Aorta (tissue), 5 donors: ENCODE data around the gene LSM6. TPM values are rescaled to one million over a fixed set of nuclear protein-coding genes. Genes with fewer than 3 reads are reported as not detected.

Experiments
- ATAC-seq: fragments of 200-7000 bp; cut with Tn5 transposase; one replicate; pipeline ENCODE4 v1.9.1; 2022; ENCODE audit warnings: moderate library complexity; ENCODE audit not compliant: low FRiP score
- DNase-seq, 2 donors: peaks; one replicate each; pipeline ENCODE4 v3.0.0-alpha.2; 2020
- H3K27ac ChIP-seq, 2 donors: one replicate each; pipeline ENCODE4 v1.5.1; 2013; ENCODE audit warnings: low read length in 2 of 2, mild to moderate bottlenecking in 2 of 2, moderate library complexity in 2 of 2, control low read depth in 1 of 2, inconsistent platforms in 1 of 2, low read depth in 1 of 2
- H3K27me3 ChIP-seq, 2 donors: one replicate each; pipeline ENCODE4 v1.6.1; 2013; ENCODE audit warnings: control low read depth in 1 of 2, low read length in 1 of 2, mild to moderate bottlenecking in 1 of 2, moderate library complexity in 1 of 2; ENCODE audit not compliant: insufficient read depth in 2 of 2, control insufficient read depth in 1 of 2
- H3K36me3 ChIP-seq, 2 donors: one replicate each; pipeline ENCODE4 v1.6.1; 2013; ENCODE audit warnings: control low read depth in 1 of 2, low read length in 1 of 2, mild to moderate bottlenecking in 1 of 2; ENCODE audit not compliant: insufficient read depth in 2 of 2, control insufficient read depth in 1 of 2
- H3K4me1 ChIP-seq, 2 donors: one replicate each; pipeline ENCODE4 v1.6.1; 2013; ENCODE audit warnings: low read length in 2 of 2, control low read depth in 1 of 2, mild to moderate bottlenecking in 1 of 2, moderate library complexity in 1 of 2; ENCODE audit not compliant: insufficient read depth in 2 of 2, control insufficient read depth in 1 of 2
- H3K4me3 ChIP-seq, 2 donors: one replicate each; pipeline ENCODE4 v1.5.1; 2013; ENCODE audit warnings: low read length in 2 of 2, control low read depth in 1 of 2, mild to moderate bottlenecking in 1 of 2
- H3K9me3 ChIP-seq: one replicate; pipeline ENCODE4 v1.6.1; 2013; ENCODE audit warnings: mild to moderate bottlenecking, low read length; ENCODE audit not compliant: control insufficient read depth
- WGBS, 2 donors: extraction: QIAGEN DNeasy Blood & Tissue Kit; methylation state at CpG; one replicate each; pipeline ENCODE4 v1.1.7; 2013; 5-methylcytosine and 5-hydroxymethylcytosine counted together
- intact Hi-C, 2 donors: fragments of 100-400 bp; cut with DNase I; formaldehyde crosslinking; loops; one replicate each; pipeline versions ENCODE4 v1.14.2 to v1.15.0; 2022
- polyA plus RNA-seq, 2 donors: library from polyadenylated mRNA; stranded (reverse); fragments of 200-250 nt; gene quantifications; one replicate each; pipeline ENCODE4 v1.2.3, GENCODE V29; 2013
- total RNA-seq, 2 donors: library from RNA; stranded (reverse); fragmentation: NEBNext Ultra II Directional; extraction: Animal tissue kit (Norgen Biotek cat#: 25700); gene quantifications; one replicate each; pipeline ENCODE4 v1.2.1, GENCODE V29; 2021
- donor health status: healthy with polysubstance abuse.
- donor health status: Bipolar disorder and iron deficiency.
- donor health status: DM: no; HTN: no; CAD: no.
- donor health status: DM: no; HTN: no; CAD: no.
- donor health status: DM: yes; HTN: yes; CAD: no.

LSM6 gene
- total and polyA plus RNA-seq, 4 donors = 19.9 to 35.1 (median 28.0) TPM

- Histone ChIP-seq H3K9me3 (no peaks in the 10 kb centered on the region), H3K27ac (no peak overlapping the region), H3K4me1 (no peaks in the 10 kb centered on the region), H3K27me3 (no peaks in the 10 kb centered on the region), H3K36me3 (peaks cover 0 to 3% of the 10 kb centered on the region in 2 donors), H3K4me3 (no peak overlapping the region)
- intact Hi-C loops = no loop called here
- DNase-seq (no peak), ATAC-seq (no peak)
Observed at GRCh38 chr4:146194212-146194611, 18.7 kb downstream of the LSM6 start.

- Histone ChIP-seq H3K9me3 (peaks cover 2% of the 10 kb centered on the region), H3K27ac (no peak overlapping the region), H3K4me3 (no peak overlapping the region), H3K27me3 (no peaks in the 10 kb centered on the region), H3K36me3 (peaks cover 0 to 3% of the 10 kb centered on the region in 2 donors), H3K4me1 (no peaks in the 10 kb centered on the region)
- no peak for DNase-seq
- no peak for ATAC-seq
- WGBS, 2 donors = 72 to 75% methylated on average over 2 of the region's 2 CpGs
- intact Hi-C loops = no loop called here
Observed at GRCh38 chr4:146202665-146203064, 27.1 kb downstream of the LSM6 start.

GRCh38 chr4:146207410-146207809 is 31.9 kb downstream of the LSM6 start:
- no peak overlapping the region for H3K27ac ChIP-seq
- H3K27me3 ChIP-seq = no peaks in the 10 kb centered on the region
- peaks cover 4% of the 10 kb centered on the region for H3K9me3 ChIP-seq
- no peaks in the 10 kb centered on the region for H3K4me1 ChIP-seq
- H3K4me3 ChIP-seq = no peak overlapping the region
- intact Hi-C loops = no loop called here
- ATAC-seq (no peak), DNase-seq (no peak)
- H3K36me3 ChIP-seq = peaks cover 0 to 3% of the 10 kb centered on the region in 2 donors
- WGBS, 2 donors = 51 to 55% methylated on average over 5 of the region's 5 CpGs

- Histone ChIP-seq H3K4me1 (no peaks in the 10 kb centered on the region), H3K27me3 (no peaks in the 10 kb centered on the region), H3K4me3 (no peak overlapping the region), H3K9me3 (peaks cover 4% of the 10 kb centered on the region), H3K27ac (no peak overlapping the region), H3K36me3 (no peaks in the 10 kb centered on the region)
- no peak for DNase-seq
- no peak for ATAC-seq
- 58 to 62% methylated on average over 2 of the region's 2 CpGs for WGBS, 2 donors
- intact Hi-C loops = no loop called here
Observed at GRCh38 chr4:146210890-146211289, 35.4 kb downstream of the LSM6 start.

GRCh38 chr4:146211440-146211839 is 35.9 kb downstream of the LSM6 start:
- 47 to 65% methylated on average over 7 of the region's 7 CpGs for WGBS, 2 donors
- intact Hi-C loops = no loop called here
- H3K27me3 ChIP-seq = no peaks in the 10 kb centered on the region

GRCh38 chr4:146212781-146213180 is 37.3 kb downstream of the LSM6 start:
- Histone ChIP-seq H3K9me3 (peaks cover 2% of the 10 kb centered on the region), H3K36me3 (no peaks in the 10 kb centered on the region), H3K27me3 (no peaks in the 10 kb centered on the region), H3K4me1 (no peaks in the 10 kb centered on the region), H3K27ac (no peak overlapping the region), H3K4me3 (no peak overlapping the region)
- intact Hi-C loops = no loop called here
- ATAC-seq (no peak), DNase-seq (no peak)
- WGBS, 2 donors = 63 to 66% methylated on average over 9 of the region's 9 CpGs

More at GRCh38 chr4:146211440-146211839, 35.9 kb downstream of the LSM6 start:
- no peaks in the 10 kb centered on the region for H3K4me1 ChIP-seq
- no peak for ATAC-seq
- no peaks in the 10 kb centered on the region for H3K36me3 ChIP-seq
- DNase-seq = no peak
- H3K9me3 ChIP-seq = peaks cover 3% of the 10 kb centered on the region
- no peak overlapping the region for H3K4me3 ChIP-seq
- H3K27ac ChIP-seq = no peak overlapping the region

GRCh38 chr4:146214238-146214637 is 38.7 kb downstream of the LSM6 start, which contains the start of gene REELD1:
REELD1 (plus strand) TSS chr4:146214538; CDS start chr4:146216953, 2,415 bp downstream.
- ATAC-seq = no peak
- WGBS, 2 donors = 87 to 88% methylated on average over 5 of the region's 5 CpGs
- H3K4me3 ChIP-seq = no peak within 1 kb of the TSS
- DNase-seq = no peak
- H3K36me3 ChIP-seq = no peaks in the 10 kb centered on the region
- H3K27me3 ChIP-seq = no peaks in the 10 kb centered on the region
- intact Hi-C loops = no loop called here
- no peak within 1 kb of the TSS for H3K27ac ChIP-seq
- H3K9me3 ChIP-seq = no peaks in the 10 kb centered on the region
- no peaks in the 10 kb centered on the region for H3K4me1 ChIP-seq

- ATAC-seq = no peak
Observed at GRCh38 chr4:146222313-146222712, 46.8 kb downstream of the LSM6 start.

GRCh38 chr4:146224326-146224966 is 48.9 kb downstream of the LSM6 start:
- H3K27me3 ChIP-seq = peaks cover 0 to 1% of the 10 kb centered on the region in 2 donors
- H3K4me3 ChIP-seq = no peak overlapping the region
- ATAC-seq (no peak), DNase-seq (no peak)
- H3K36me3 ChIP-seq = no peaks in the 10 kb centered on the region
- H3K27ac ChIP-seq = no peak overlapping the region
- intact Hi-C loops = no loop called here
- H3K4me1 ChIP-seq = no peaks in the 10 kb centered on the region
- 56 to 71% methylated on average over 8 of the region's 8 CpGs for WGBS, 2 donors
- H3K9me3 ChIP-seq = no peaks in the 10 kb centered on the region

More at GRCh38 chr4:146222313-146222712, 46.8 kb downstream of the LSM6 start:
- intact Hi-C loops = no loop called here
- no peaks in the 10 kb centered on the region for H3K27me3 ChIP-seq
- H3K9me3 ChIP-seq = no peaks in the 10 kb centered on the region
- no peaks in the 10 kb centered on the region for H3K36me3 ChIP-seq
- no peak overlapping the region for H3K27ac ChIP-seq
- no peaks in the 10 kb centered on the region for H3K4me1 ChIP-seq
- H3K4me3 ChIP-seq = no peak overlapping the region
- 39 to 55% methylated on average over 8 of the region's 8 CpGs for WGBS, 2 donors
- DNase-seq = no peak
